BJ (cell line): ENCODE measurements around the gene MEGF6. TPM values are rescaled to one million over a fixed set of nuclear protein-coding genes. Genes with fewer than 3 reads are reported as not detected.
"Not testable (repeated sequence)": the region's sequence is repeated elsewhere in the genome, so short reads cannot be mapped to it uniquely, and the experiment has no call there.

Experiments used
- CTCF ChIA-PET: fragments of 350-600 bp; formaldehyde crosslinking; extraction: SDS; loops from one replicate; lab custom pipeline; 2021; ENCODE audit warnings: antibody characterized with exemption, inconsistent platforms; lab: Yijun Ruan, JAX
- POLR2A ChIA-PET: fragments of 300-600 bp; sonication (Branson Sonifier 250); formaldehyde crosslinking; extraction: SDS; loops from one replicate; lab custom pipeline; 2021; ENCODE audit warnings: antibody characterized with exemption; lab: Charles Lee
- DNase-seq: peaks from one replicate; pipeline ENCODE4 v3.0.0-alpha.2; 2011; ENCODE audit warnings: low read depth
- H3K27me3 ChIP-seq: 2 replicates; pipeline ENCODE4 v1.6.0; 2011; ENCODE audit warnings: low read length; ENCODE audit not compliant: control insufficient read depth, insufficient read depth
- H3K36me3 ChIP-seq: 2 replicates; pipeline ENCODE4 v1.5.1; 2011; ENCODE audit warnings: low read length; ENCODE audit not compliant: control insufficient read depth, insufficient read depth
- H3K4me3 ChIP-seq: 2 replicates; pipeline ENCODE4 v1.5.1; 2011; ENCODE audit warnings: low read depth, mild to moderate bottlenecking, control low read depth, low read length
- polyA plus RNA-seq: library from polyadenylated mRNA; depleted of rRNA; stranded (reverse); fragments of >200 nt; gene quantifications from 2 replicates; pipeline ENCODE4 v1.2.3, GENCODE V29; 2011
- TF ChIP-seq, protein P1 (sequence below): IDR thresholded peaks from 2 replicates; pipeline ENCODE4 v1.5.1; 2011; ENCODE audit warnings: low read depth, mild to moderate bottlenecking, control low read depth, inconsistent platforms, low read length, moderate library complexity; ENCODE audit not compliant: insufficient read depth

The MEGF6 gene
- polyA plus RNA-seq, 1 experiment: 77.4 TPM

DNA sequence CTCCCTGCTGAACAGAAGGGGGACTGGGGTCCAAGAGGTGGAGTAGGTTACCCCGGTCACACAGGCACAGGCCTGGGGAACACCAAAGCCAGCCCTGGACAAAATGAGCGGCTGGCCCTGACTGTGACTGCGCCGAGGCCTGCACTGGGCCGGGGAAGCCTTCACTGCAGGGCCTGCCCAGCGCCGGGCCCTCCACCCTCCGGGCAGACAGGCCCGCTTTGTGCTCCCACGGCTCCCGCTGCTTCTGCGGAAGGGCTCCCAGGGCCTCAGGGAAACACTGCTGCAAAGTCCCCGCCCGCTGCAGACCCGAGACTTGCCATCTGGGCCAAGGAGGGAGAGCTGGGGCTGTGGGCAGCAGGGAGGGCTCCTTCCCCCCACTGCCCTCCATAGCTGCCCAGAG, 35.3 kb downstream of the MEGF6 start:
- H3K36me3 ChIP-seq: no peaks in the 10 kb centered on the region
- no peak for DNase-seq
- H3K4me3 ChIP-seq: no peak overlapping the region
- H3K27me3 ChIP-seq: no peaks in the 10 kb centered on the region; the same call in 1 of the 2 replicates
- ChIA-PET POLR2A (no interaction called here), CTCF (interaction anchor here (4.6 kb wide), 1 partner anchor 10 kb away, joined by 24 read pairs; no protein-coding TSS in a partner anchor)
- TF ChIP-seq, protein P1, sequence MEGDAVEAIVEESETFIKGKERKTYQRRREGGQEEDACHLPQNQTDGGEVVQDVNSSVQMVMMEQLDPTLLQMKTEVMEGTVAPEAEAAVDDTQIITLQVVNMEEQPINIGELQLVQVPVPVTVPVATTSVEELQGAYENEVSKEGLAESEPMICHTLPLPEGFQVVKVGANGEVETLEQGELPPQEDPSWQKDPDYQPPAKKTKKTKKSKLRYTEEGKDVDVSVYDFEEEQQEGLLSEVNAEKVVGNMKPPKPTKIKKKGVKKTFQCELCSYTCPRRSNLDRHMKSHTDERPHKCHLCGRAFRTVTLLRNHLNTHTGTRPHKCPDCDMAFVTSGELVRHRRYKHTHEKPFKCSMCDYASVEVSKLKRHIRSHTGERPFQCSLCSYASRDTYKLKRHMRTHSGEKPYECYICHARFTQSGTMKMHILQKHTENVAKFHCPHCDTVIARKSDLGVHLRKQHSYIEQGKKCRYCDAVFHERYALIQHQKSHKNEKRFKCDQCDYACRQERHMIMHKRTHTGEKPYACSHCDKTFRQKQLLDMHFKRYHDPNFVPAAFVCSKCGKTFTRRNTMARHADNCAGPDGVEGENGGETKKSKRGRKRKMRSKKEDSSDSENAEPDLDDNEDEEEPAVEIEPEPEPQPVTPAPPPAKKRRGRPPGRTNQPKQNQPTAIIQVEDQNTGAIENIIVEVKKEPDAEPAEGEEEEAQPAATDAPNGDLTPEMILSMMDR: no peak

DNA sequence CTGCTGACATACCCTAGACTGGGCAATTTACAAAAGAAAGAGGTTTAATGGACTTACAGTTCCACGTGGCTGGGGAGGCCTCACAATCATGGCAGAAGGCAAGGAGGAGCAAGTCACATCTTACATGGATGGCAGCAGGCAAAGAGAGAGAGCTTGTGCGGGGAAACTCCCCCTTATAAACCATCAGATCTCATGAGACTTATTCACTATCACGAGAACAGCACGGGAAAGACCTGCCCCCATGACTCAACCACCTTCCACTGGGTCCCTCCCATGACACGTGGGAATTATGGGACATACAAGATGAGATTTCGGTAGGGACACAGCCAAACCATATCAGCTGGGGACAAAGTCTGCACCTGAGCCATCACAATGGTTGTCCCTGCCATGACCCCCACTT, 35.8 kb downstream of the MEGF6 start:
- CTCF ChIA-PET: interaction anchor here (4.6 kb wide), 1 partner anchor 10 kb away, joined by 24 read pairs; no protein-coding TSS in a partner anchor
- H3K27me3 ChIP-seq, POLR2A ChIA-PET, DNase-seq, H3K4me3 ChIP-seq, H3K36me3 ChIP-seq: not testable (repeated sequence)

DNA sequence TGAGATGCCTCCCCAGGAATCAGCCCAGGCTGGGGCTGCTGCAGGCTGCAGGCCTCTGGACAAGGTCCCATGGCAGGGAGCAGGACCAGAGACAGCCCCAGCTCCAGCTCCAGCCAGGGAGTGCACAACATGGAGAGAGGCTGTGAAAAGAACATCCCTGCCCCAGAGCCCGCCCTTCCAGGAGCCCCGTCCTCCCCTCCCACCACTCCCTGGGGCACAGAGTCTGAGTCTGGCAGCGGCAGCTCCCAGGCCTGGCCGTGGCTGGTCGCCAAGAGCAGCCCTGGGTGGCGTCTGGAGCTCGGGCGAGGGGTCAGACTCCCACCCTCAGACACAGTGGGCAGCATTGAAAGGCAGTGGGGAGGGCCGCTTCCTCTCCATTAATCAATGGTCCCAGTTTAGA, 37.8 kb downstream of the MEGF6 start:
- TF ChIP-seq, protein P1: no peak
- H3K4me3 ChIP-seq: no peak overlapping the region
- DNase-seq: no peak
- no peaks in the 10 kb centered on the region for H3K36me3 ChIP-seq
- POLR2A ChIA-PET: no interaction called here
- CTCF ChIA-PET: interaction anchor here (0.9 to 1.0 kb wide), 2 partner anchors 46 to 120 kb away, joined by 3 read pairs; no protein-coding TSS in a partner anchor
- H3K27me3 ChIP-seq: no peaks in the 10 kb centered on the region; the same call in 1 of the 2 replicates

DNA sequence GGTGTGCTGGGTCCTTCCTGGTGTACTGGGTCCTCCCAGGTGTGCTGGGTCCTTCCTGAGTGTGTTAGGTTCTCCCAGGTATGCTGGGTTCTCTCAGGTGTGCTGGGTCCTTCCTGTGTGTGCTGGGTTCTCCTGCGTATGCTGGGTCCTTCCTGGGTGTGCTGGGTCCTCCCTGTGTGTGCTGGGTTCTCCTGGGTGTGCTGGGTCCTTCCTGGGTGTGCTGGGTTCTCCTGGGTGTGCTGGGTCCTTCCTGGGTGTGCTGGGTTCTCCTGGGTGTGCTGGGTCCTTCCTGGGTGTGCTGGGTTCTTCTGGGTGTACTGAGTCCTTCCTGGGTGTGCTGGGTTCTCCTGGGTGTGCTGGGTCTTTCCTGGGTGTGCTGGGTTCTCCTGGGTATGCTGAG, 38.7 kb downstream of the MEGF6 start:
- H3K4me3 ChIP-seq, H3K36me3 ChIP-seq, POLR2A ChIA-PET, H3K27me3 ChIP-seq, DNase-seq, CTCF ChIA-PET: not testable (repeated sequence)

DNA sequence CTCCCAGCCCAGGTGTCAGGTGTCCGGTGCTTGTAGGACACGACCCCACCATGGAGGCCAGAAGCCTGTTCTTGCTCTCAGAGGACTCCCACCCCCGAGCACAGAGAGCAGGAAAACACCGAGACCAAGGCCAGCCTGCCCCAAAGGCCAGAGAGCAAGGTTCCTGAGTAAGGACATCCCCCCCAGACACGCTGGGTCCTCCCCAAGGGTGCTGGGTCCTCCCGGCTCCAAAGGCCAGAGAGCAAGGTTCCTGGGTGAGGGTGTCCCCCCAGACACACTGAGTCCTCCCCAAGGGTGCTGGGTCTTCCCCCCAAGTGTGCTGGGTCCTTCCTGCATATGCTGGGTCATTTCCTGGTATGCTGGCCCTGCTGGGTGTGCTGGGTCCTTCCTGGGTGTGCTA, 40.0 kb downstream of the MEGF6 start:
- H3K36me3 ChIP-seq: no peaks in the 10 kb centered on the region
- CTCF ChIA-PET: no interaction called here
- POLR2A ChIA-PET: no interaction called here
- H3K4me3 ChIP-seq: no peak overlapping the region
- TF ChIP-seq, protein P1: no peak
- H3K27me3 ChIP-seq: no peaks in the 10 kb centered on the region
- no peak for DNase-seq

DNA sequence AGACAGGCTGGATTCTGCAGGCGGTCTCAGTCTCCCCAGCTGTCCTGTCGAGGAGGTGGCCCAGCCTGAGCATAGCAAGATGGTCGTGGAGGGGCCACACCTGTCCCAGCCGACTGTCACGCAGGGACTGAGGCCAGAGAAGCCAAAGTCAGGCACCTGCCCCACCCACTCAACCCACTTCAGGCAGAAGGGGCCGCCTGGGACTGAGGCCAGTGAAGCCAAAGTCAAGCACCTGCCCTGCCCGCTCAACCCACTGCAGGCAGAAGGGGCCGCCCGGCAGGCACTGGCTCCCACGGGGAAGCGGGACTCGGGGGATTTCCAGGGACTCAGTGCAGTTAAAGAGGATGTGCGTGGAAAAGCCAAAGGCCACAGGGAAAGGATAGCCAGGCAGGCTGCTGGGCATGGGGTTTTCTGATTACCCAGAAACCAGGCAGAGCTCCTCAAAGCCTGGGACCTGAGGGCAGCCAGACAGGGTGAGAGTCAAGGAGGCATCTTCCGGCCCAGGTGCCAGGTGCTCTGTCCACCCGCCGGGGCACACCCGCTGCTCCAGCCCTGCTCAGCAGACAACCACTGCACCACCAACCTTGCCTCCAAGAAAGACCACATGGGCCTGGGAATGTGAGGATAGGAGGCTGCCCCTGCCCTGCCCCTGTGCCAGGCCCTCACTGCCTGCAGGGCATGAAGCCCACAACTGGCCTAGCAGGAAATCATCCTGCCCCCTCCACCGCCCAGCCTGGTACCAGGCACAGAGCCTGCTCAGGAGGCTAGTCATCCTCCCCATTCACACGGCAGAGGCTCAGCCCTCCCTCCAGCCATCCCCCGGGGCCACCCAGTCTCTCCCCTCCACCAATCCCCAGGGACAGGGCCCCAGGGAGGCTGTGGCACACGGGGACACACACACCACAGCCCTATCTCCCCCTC, 41.0 kb downstream of the MEGF6 start:
- CTCF ChIA-PET: interaction anchor here (0.6 to 4.2 kb wide), 2 partner anchors 38 to 50 kb away, joined by 3 to 29 read pairs; no protein-coding TSS in a partner anchor
- no peaks in the 10 kb centered on the region for H3K27me3 ChIP-seq
- TF ChIP-seq, protein P1: no peak
- no peak overlapping the region for H3K4me3 ChIP-seq
- no peaks in the 10 kb centered on the region for H3K36me3 ChIP-seq
- no peak for DNase-seq
- POLR2A ChIA-PET: no interaction called here
